ENCODE results near the gene DNAJC1.

DNAJC1 gene

DNA sequence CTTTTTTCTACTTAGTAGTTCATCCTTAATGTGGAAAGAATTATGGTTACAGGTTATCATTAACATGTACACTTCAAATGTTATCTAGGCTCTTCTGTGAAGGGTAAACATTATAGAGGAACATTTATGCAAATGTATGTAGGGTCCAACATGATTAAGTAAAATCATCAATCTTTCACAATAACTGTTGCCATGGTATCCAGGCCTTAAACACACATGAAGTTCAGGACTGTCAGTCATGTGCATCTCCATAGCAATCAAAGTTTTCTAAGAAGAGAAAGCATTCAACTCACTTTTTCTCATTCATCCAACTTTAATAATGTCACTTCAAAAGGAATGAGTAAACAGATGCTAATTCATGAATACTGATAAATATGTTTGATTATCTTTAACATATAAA is 83.6 kb downstream of the DNAJC1 start:
- Histone ChIP-seq H3K27me3 (replicated peaks; ENCODE audit: control insufficient read depth, insufficient read depth, low read length, poor library complexity, severe bottlenecking) (no peaks in the 10 kb centered on the region), H3K4me1 (ENCODE audit: control insufficient read depth, insufficient read depth, low read length, poor library complexity, severe bottlenecking) (no peaks in the 10 kb centered on the region), H3K27ac (ENCODE audit: insufficient read depth, low read length, poor library complexity, severe bottlenecking) (no peak overlapping the region), H3K9me3 (ENCODE audit: control insufficient read depth, low read length) (no peaks in the 10 kb centered on the region), H3K36me3 (ENCODE audit: control insufficient read depth, insufficient read depth, low read length) (no peaks in the 10 kb centered on the region), H3K4me3 (ENCODE audit: insufficient read depth, low read depth, low read length, poor library complexity, severe bottlenecking) (no peak overlapping the region)
- DNase-seq, result no peak

DNA sequence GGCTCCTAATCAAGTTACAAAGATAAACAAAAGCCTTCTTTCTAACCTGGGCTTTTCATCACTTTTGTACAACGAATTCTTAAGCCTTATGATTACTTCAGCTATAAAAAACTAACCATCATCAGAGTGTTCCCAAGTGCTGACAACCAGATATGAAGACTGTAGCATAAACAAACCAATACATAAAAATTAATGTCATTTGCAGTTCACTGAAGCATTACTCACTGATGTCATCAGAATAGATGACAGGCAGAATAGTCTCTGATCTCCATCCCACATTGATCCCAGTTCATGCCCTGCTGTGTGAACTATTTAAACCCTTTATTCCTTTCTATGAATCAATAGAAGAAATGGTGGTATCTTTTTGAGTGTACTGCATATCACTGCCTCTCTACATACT is 84.4 kb downstream of the DNAJC1 start:
- no peaks in the 10 kb centered on the region for H3K27me3 ChIP-seq (replicated peaks; ENCODE audit: control insufficient read depth, insufficient read depth, low read length, poor library complexity, severe bottlenecking)
- H3K4me3 ChIP-seq (ENCODE audit: insufficient read depth, low read depth, low read length, poor library complexity, severe bottlenecking), result no peak overlapping the region
- no peaks in the 10 kb centered on the region for H3K4me1 ChIP-seq (ENCODE audit: control insufficient read depth, insufficient read depth, low read length, poor library complexity, severe bottlenecking)
- H3K27ac ChIP-seq (ENCODE audit: insufficient read depth, low read length, poor library complexity, severe bottlenecking), result no peak overlapping the region
- no peaks in the 10 kb centered on the region for H3K36me3 ChIP-seq (ENCODE audit: control insufficient read depth, insufficient read depth, low read length)
- no peak for DNase-seq
- H3K9me3 ChIP-seq (ENCODE audit: control insufficient read depth, low read length), result no peaks in the 10 kb centered on the region

DNA sequence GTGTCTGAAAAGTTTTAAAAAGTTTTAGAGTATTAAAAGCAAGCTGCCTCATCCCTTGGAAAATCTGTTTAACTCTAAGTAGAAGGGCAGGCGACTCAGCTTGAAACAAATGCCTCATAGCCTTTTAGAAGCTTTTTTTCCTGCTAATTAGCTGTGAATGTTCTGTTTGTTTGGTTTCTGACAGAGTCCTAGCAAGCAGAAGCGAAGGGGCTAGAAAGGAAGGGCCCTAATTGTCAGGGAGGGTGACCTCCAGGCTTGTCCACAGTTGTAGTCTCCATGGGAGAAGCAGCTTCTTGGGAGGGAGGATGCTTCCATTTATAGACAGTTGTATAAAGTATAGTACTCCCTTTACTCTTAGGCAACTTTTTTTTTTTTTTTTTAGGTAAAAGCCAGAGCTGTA is 90.9 kb downstream of the DNAJC1 start:
- H3K36me3 ChIP-seq (ENCODE audit: control insufficient read depth, insufficient read depth, low read length), result no peaks in the 10 kb centered on the region
- no peaks in the 10 kb centered on the region for H3K27me3 ChIP-seq (replicated peaks; ENCODE audit: control insufficient read depth, insufficient read depth, low read length, poor library complexity, severe bottlenecking)
- no peak overlapping the region for H3K4me3 ChIP-seq (ENCODE audit: insufficient read depth, low read depth, low read length, poor library complexity, severe bottlenecking)
- H3K4me1 ChIP-seq (ENCODE audit: control insufficient read depth, insufficient read depth, low read length, poor library complexity, severe bottlenecking), result no peaks in the 10 kb centered on the region
- H3K9me3 ChIP-seq (ENCODE audit: control insufficient read depth, low read length), result no peaks in the 10 kb centered on the region
- DNase-seq, result no peak
- no peak overlapping the region for H3K27ac ChIP-seq (ENCODE audit: insufficient read depth, low read length, poor library complexity, severe bottlenecking)

DNA sequence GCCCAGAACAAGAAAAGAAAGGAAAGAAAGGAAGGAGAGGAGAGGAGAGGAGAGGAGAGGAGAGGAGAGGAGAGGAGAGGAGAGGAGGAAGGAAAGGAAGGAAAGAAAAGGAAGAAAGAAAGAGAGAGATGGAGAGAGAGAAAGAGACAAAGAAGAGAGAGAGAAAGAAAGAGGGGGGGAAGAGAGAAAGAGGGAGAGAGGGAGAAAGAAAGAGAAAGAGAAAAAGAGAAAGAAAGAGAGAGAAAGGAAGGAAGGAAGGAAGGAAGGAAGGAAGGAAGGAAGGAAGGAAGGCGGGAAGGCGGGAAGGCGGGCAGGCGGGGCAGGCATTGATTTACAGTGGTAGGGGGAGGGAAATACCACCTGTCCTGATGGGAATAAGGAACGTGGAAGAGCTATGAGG is 92.7 kb downstream of the DNAJC1 start:
- Histone ChIP-seq H3K27ac (ENCODE audit: insufficient read depth, low read length, poor library complexity, severe bottlenecking) (no peak overlapping the region), H3K4me1 (ENCODE audit: control insufficient read depth, insufficient read depth, low read length, poor library complexity, severe bottlenecking) (no peaks in the 10 kb centered on the region), H3K36me3 (ENCODE audit: control insufficient read depth, insufficient read depth, low read length) (no peaks in the 10 kb centered on the region), H3K4me3 (ENCODE audit: insufficient read depth, low read depth, low read length, poor library complexity, severe bottlenecking) (no peak overlapping the region), H3K9me3 (ENCODE audit: control insufficient read depth, low read length) (no peaks in the 10 kb centered on the region), H3K27me3 (replicated peaks; ENCODE audit: control insufficient read depth, insufficient read depth, low read length, poor library complexity, severe bottlenecking) (no peaks in the 10 kb centered on the region)
- no peak for DNase-seq

DNA sequence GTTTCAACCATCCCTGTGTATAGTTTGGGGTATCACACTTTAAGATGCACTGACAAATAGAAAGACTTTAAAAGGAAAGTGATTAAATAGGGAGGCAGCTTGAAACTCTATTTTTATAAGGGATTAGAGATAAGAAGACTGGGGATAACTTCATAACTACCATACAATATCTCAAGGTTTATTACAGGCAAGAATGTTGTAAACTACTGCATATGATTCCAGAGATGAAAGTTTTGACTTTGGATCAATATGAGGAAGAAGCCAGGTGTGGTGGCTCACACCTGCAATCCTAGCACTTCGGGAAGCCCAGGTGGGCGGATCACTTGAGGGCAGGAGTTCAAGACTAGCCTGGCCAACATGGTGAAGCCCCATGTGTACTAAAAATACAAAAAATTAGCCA is 96.1 kb downstream of the DNAJC1 start:
- no peak overlapping the region for H3K27ac ChIP-seq (ENCODE audit: insufficient read depth, low read length, poor library complexity, severe bottlenecking)
- H3K4me3 ChIP-seq (ENCODE audit: insufficient read depth, low read depth, low read length, poor library complexity, severe bottlenecking), result no peak overlapping the region
- H3K4me1 ChIP-seq (ENCODE audit: control insufficient read depth, insufficient read depth, low read length, poor library complexity, severe bottlenecking), result no peaks in the 10 kb centered on the region
- H3K9me3 ChIP-seq (ENCODE audit: control insufficient read depth, low read length), result no peaks in the 10 kb centered on the region
- DNase-seq, result no peak
- no peaks in the 10 kb centered on the region for H3K36me3 ChIP-seq (ENCODE audit: control insufficient read depth, insufficient read depth, low read length)
- no peaks in the 10 kb centered on the region for H3K27me3 ChIP-seq (replicated peaks; ENCODE audit: control insufficient read depth, insufficient read depth, low read length, poor library complexity, severe bottlenecking)

DNA sequence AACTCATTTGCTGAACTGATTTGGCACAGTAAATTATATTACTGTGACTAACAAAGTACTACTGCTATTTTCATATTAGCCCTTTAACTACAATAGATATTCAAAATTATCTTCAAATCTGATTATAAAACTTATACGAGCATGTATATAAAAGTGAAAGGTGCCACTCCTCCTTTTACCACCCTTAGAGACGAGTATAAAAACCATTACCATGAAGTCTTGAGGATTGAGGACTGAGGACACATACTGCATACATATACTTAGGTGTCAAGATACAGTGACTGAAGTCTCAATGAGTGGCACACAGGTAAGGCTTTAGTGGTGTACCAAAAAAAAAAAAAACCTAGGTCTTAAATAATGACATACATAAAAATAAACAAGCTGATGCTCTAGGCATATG is 98.6 kb downstream of the DNAJC1 start:
- H3K36me3 ChIP-seq (ENCODE audit: control insufficient read depth, insufficient read depth, low read length), result no peaks in the 10 kb centered on the region
- H3K9me3 ChIP-seq (ENCODE audit: control insufficient read depth, low read length), result no peaks in the 10 kb centered on the region
- H3K27me3 ChIP-seq (replicated peaks; ENCODE audit: control insufficient read depth, insufficient read depth, low read length, poor library complexity, severe bottlenecking), result no peaks in the 10 kb centered on the region
- no peak for DNase-seq
- no peaks in the 10 kb centered on the region for H3K4me1 ChIP-seq (ENCODE audit: control insufficient read depth, insufficient read depth, low read length, poor library complexity, severe bottlenecking)
- H3K4me3 ChIP-seq (ENCODE audit: insufficient read depth, low read depth, low read length, poor library complexity, severe bottlenecking), result no peak overlapping the region
- no peak overlapping the region for H3K27ac ChIP-seq (ENCODE audit: insufficient read depth, low read length, poor library complexity, severe bottlenecking)

DNA sequence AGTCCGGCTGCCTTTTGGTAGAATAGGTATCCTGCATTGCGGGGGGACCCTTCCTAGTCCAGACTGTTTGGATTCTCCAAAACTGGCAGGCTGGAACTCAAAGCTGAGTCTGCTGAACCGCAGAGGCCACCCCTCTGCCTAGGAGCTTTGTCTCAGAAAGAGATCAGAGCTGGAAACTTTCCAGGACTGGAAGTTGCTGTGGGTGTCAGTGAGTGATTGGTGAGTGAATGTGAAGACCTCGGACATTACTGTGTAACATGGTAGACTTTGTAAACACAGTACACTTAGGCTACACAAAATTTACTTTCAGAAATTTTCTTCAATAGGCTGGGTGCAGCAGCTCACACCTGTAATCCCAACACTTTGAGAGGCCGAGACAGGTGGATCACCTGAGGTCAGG is 103.8 kb downstream of the DNAJC1 start:
- Histone ChIP-seq H3K27me3 (replicated peaks; ENCODE audit: control insufficient read depth, insufficient read depth, low read length, poor library complexity, severe bottlenecking) (no peaks in the 10 kb centered on the region), H3K27ac (ENCODE audit: insufficient read depth, low read length, poor library complexity, severe bottlenecking) (no peak overlapping the region), H3K36me3 (ENCODE audit: control insufficient read depth, insufficient read depth, low read length) (no peaks in the 10 kb centered on the region), H3K4me3 (ENCODE audit: insufficient read depth, low read depth, low read length, poor library complexity, severe bottlenecking) (no peak overlapping the region), H3K4me1 (ENCODE audit: control insufficient read depth, insufficient read depth, low read length, poor library complexity, severe bottlenecking) (no peaks in the 10 kb centered on the region), H3K9me3 (ENCODE audit: control insufficient read depth, low read length) (no peaks in the 10 kb centered on the region)
- DNase-seq, result no peak

DNA sequence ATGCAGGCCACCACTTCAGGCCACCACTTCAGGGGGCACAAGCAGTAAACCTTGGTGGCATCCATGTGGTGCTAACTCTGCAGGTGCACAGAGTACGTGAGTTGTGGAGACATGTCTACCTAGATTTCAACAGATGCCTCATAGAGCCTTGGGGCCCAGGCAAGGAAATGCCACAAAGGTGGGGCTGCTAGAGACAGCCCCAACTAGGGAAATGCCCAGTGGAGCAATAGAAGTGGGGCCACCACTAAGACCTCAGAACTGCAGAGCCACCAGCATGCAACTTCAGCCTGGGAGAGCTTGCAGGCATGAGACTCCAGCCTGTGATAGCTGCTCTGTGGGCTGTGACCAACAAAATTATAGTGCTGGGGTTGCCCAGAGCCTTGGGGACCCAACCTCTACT is 107.6 kb downstream of the DNAJC1 start:
- H3K4me3 ChIP-seq (ENCODE audit: insufficient read depth, low read depth, low read length, poor library complexity, severe bottlenecking), result no peak overlapping the region
- H3K27me3 ChIP-seq (replicated peaks; ENCODE audit: control insufficient read depth, insufficient read depth, low read length, poor library complexity, severe bottlenecking), result no peaks in the 10 kb centered on the region
- H3K36me3 ChIP-seq (ENCODE audit: control insufficient read depth, insufficient read depth, low read length), result no peaks in the 10 kb centered on the region
- H3K27ac ChIP-seq (ENCODE audit: insufficient read depth, low read length, poor library complexity, severe bottlenecking), result no peak overlapping the region
- H3K9me3 ChIP-seq (ENCODE audit: control insufficient read depth, low read length), result peaks cover 8% of the 10 kb centered on the region
- no peak for DNase-seq
- no peaks in the 10 kb centered on the region for H3K4me1 ChIP-seq (ENCODE audit: control insufficient read depth, insufficient read depth, low read length, poor library complexity, severe bottlenecking)

DNA sequence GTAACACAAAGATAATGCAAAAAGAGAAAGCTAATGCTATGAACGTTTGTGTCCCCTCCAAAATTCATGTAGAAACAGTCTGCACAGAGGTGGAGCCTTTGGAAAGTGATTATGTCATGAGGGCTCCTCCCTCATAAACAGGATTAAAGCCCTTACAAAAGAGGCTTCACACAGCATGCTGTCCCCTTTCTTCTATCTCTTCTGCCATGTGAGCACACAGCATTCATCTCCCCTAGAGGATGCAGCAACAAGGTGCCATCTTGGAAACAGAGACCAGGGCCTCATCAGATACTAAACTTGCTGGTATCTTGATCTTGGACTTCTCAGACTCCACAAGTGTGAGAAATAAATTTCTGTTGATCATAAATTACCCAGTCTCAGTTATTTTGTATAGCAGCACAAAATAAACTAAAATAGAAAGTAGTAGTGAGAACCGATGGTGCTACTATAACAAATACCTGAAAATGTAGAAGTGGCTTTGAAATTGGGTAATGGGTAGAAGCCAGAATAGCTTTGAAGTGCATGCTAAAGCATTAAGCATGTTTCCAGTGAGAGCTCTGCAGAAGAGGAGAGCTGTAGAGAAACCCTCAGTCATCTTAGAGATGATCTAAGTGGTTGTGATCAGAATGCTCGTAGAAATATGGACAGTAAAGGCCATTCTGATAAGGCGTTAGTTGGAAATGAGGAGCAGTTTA is 108.7 kb downstream of the DNAJC1 start:
- H3K9me3 ChIP-seq (ENCODE audit: control insufficient read depth, low read length), result peaks cover 8% of the 10 kb centered on the region
- H3K4me3 ChIP-seq (ENCODE audit: insufficient read depth, low read depth, low read length, poor library complexity, severe bottlenecking), result no peak overlapping the region
- H3K27ac ChIP-seq (ENCODE audit: insufficient read depth, low read length, poor library complexity, severe bottlenecking), result no peak overlapping the region
- DNase-seq, result no peak
- H3K27me3 ChIP-seq (replicated peaks; ENCODE audit: control insufficient read depth, insufficient read depth, low read length, poor library complexity, severe bottlenecking), result no peaks in the 10 kb centered on the region
- H3K4me1 ChIP-seq (ENCODE audit: control insufficient read depth, insufficient read depth, low read length, poor library complexity, severe bottlenecking), result no peaks in the 10 kb centered on the region
- H3K36me3 ChIP-seq (ENCODE audit: control insufficient read depth, insufficient read depth, low read length), result no peaks in the 10 kb centered on the region

DNA sequence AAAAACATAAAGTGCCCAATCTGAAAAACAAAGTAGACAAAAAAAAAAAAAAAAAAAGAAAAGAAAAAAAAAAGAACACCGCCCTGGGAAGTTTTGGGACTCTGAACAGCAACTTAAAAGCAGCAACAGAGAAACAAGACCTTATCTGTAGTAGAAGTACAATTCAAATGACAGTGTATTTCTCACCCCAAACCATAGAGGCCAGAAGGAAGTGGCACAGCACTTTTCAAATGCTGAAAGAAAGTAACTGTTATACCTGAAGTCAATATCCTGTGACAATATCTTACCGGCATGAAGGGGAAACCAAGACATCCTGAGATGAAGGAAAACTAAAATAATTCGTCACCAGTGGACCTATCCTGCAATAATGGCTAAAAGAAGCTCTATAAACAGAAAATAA is 112.1 kb downstream of the DNAJC1 start:
- Histone ChIP-seq H3K4me3 (ENCODE audit: insufficient read depth, low read depth, low read length, poor library complexity, severe bottlenecking) (no peak overlapping the region), H3K36me3 (ENCODE audit: control insufficient read depth, insufficient read depth, low read length) (no peaks in the 10 kb centered on the region), H3K27me3 (replicated peaks; ENCODE audit: control insufficient read depth, insufficient read depth, low read length, poor library complexity, severe bottlenecking) (no peaks in the 10 kb centered on the region), H3K9me3 (ENCODE audit: control insufficient read depth, low read length) (peaks cover 8% of the 10 kb centered on the region), H3K4me1 (ENCODE audit: control insufficient read depth, insufficient read depth, low read length, poor library complexity, severe bottlenecking) (no peaks in the 10 kb centered on the region), H3K27ac (ENCODE audit: insufficient read depth, low read length, poor library complexity, severe bottlenecking) (no peak overlapping the region)
- DNase-seq, result no peak
